ENCODE results near the gene TMEM156. TPM values are rescaled to one million over a fixed set of nuclear protein-coding genes. Genes with fewer than 3 reads are reported as not detected.
"Not testable (repeated sequence)": the region's sequence is repeated elsewhere in the genome, so short reads cannot be mapped to it uniquely, and the experiment has no call there.

The TMEM156 gene
- total RNA-seq, 2 experiments from 2014 or later = 14.0 to 14.9 TPM

GRCh38 chr4:39037491-39037825, 5.2 kb upstream of the TMEM156 start:
- no peak for DNase-seq
- POLR2A ChIA-PET = no interaction called here
- H3K4me1 Mint-ChIP-seq = peaks cover 12% of the 10 kb centered on the region
- H3K27me3 Mint-ChIP-seq = no peaks in the 10 kb centered on the region
- H3K36me3 Mint-ChIP-seq = no peaks in the 10 kb centered on the region
- no peaks in the 10 kb centered on the region for H3K9me3 Mint-ChIP-seq
- no peak overlapping the region for H3K4me3 Mint-ChIP-seq
- H3K27ac Mint-ChIP-seq = no peak overlapping the region
- ATAC-seq (ENCODE audit: low read depth) = no peak

- Mint-ChIP-seq H3K27ac (no peak overlapping the region), H3K27me3 (no peaks in the 10 kb centered on the region), H3K9me3 (no peaks in the 10 kb centered on the region), H3K36me3 (no peaks in the 10 kb centered on the region), H3K4me3 (no peak overlapping the region), H3K4me1 (peaks cover 14% of the 10 kb centered on the region)
- POLR2A ChIA-PET = no interaction called here
- ATAC-seq (ENCODE audit: low read depth) (no peak), DNase-seq (no peak)
These were observed 4.0 kb upstream of the TMEM156 start for GRCh38 chr4:39036172-39036571.

- not testable (repeated sequence) for H3K27me3 Mint-ChIP-seq; H3K9me3 Mint-ChIP-seq; H3K36me3 Mint-ChIP-seq; ATAC-seq (ENCODE audit: low read depth)
- peak overlapping the region; percentile 89 for H3K27ac Mint-ChIP-seq
- peaks cover 32% of the 10 kb centered on the region for H3K4me1 Mint-ChIP-seq
- POLR2A ChIA-PET = interaction anchor here (1.4 to 3.5 kb wide), 3 partner anchors 13 to 103 kb away, joined by 3 to 33 read pairs (median 3); no protein-coding TSS in a partner anchor
- peak overlapping the region; percentile 83 for H3K4me3 Mint-ChIP-seq
- DNase-seq = peak; percentile 39
These were observed 604 bp downstream of the TMEM156 start for GRCh38 chr4:39031590-39032020.

- H3K4me3 Mint-ChIP-seq = peak overlapping the region; percentile 82
- POLR2A ChIA-PET = interaction anchor here (0.9 to 3.5 kb wide), 5 partner anchors 14 to 104 kb away, joined by 3 to 33 read pairs (median 3); no protein-coding TSS in a partner anchor
- H3K4me1 Mint-ChIP-seq = peaks cover 34% of the 10 kb centered on the region
- DNase-seq (no peak), ATAC-seq (ENCODE audit: low read depth) (no peak)
- peak overlapping the region; percentile 80 for H3K27ac Mint-ChIP-seq
- H3K36me3 Mint-ChIP-seq = peaks cover 6% of the 10 kb centered on the region
- no peaks in the 10 kb centered on the region for H3K27me3 Mint-ChIP-seq
- H3K9me3 Mint-ChIP-seq = no peaks in the 10 kb centered on the region
These were observed 1.5 kb downstream of the TMEM156 start for GRCh38 chr4:39030725-39031124.

- H3K27me3 Mint-ChIP-seq = no peaks in the 10 kb centered on the region
- no peaks in the 10 kb centered on the region for H3K9me3 Mint-ChIP-seq
- peak overlapping the region; percentile 82 for H3K4me3 Mint-ChIP-seq
- POLR2A ChIA-PET = interaction anchor here (0.7 to 3.5 kb wide), 7 partner anchors 15 to 105 kb away, joined by 3 to 33 read pairs (median 4); no protein-coding TSS in a partner anchor
- ATAC-seq (ENCODE audit: low read depth) (peak; percentile 48), DNase-seq (no peak)
- H3K4me1 Mint-ChIP-seq = peaks cover 34% of the 10 kb centered on the region
- H3K36me3 Mint-ChIP-seq = peaks cover 10% of the 10 kb centered on the region
- H3K27ac Mint-ChIP-seq = peak overlapping the region; percentile 80
These were observed 2.2 kb downstream of the TMEM156 start for GRCh38 chr4:39029752-39030694.

GRCh38 chr4:39026096-39026495, 6.1 kb downstream of the TMEM156 start:
- no peak for ATAC-seq (ENCODE audit: low read depth)
- Mint-ChIP-seq H3K36me3 (peaks cover 36% of the 10 kb centered on the region), H3K9me3 (peaks cover 8% of the 10 kb centered on the region), H3K4me3 (no peak overlapping the region), H3K27me3 (no peaks in the 10 kb centered on the region), H3K4me1 (peaks cover 20% of the 10 kb centered on the region), H3K27ac (no peak overlapping the region)
- POLR2A ChIA-PET = no interaction called here
- DNase-seq = no peak

- ATAC-seq (ENCODE audit: low read depth) (no peak), DNase-seq (no peak)
- Mint-ChIP-seq H3K36me3 (peaks cover 39% of the 10 kb centered on the region), H3K4me3 (no peak overlapping the region), H3K27ac (no peak overlapping the region), H3K4me1 (peaks cover 20% of the 10 kb centered on the region), H3K9me3 (peaks cover 8% of the 10 kb centered on the region), H3K27me3 (no peaks in the 10 kb centered on the region)
- POLR2A ChIA-PET = no interaction called here
These were observed 6.6 kb downstream of the TMEM156 start for GRCh38 chr4:39025552-39026085.

GRCh38 chr4:39024311-39024865, 7.8 kb downstream of the TMEM156 start:
- POLR2A ChIA-PET = no interaction called here
- ATAC-seq (ENCODE audit: low read depth) (no peak), DNase-seq (no peak)
- H3K27ac Mint-ChIP-seq = peak overlapping the region; percentile 0
- H3K27me3 Mint-ChIP-seq = no peaks in the 10 kb centered on the region
- peaks cover 14% of the 10 kb centered on the region for H3K4me1 Mint-ChIP-seq
- no peak overlapping the region for H3K4me3 Mint-ChIP-seq
- H3K9me3 Mint-ChIP-seq = peaks cover 8% of the 10 kb centered on the region
- peaks cover 44% of the 10 kb centered on the region for H3K36me3 Mint-ChIP-seq

GRCh38 chr4:39023059-39023458, 9.2 kb downstream of the TMEM156 start:
- Mint-ChIP-seq H3K4me1 (peaks cover 7% of the 10 kb centered on the region), H3K4me3 (no peak overlapping the region), H3K9me3 (peaks cover 11% of the 10 kb centered on the region), H3K27ac (no peak overlapping the region), H3K27me3 (no peaks in the 10 kb centered on the region), H3K36me3 (peaks cover 50% of the 10 kb centered on the region)
- ATAC-seq (ENCODE audit: low read depth) (no peak), DNase-seq (no peak)
- POLR2A ChIA-PET = interaction anchor here (0.6 kb wide), 1 partner anchor 146 kb away, joined by 3 read pairs; no protein-coding TSS in a partner anchor

- Mint-ChIP-seq H3K27me3 (no peaks in the 10 kb centered on the region), H3K36me3 (peaks cover 56% of the 10 kb centered on the region), H3K4me3 (no peak overlapping the region), H3K4me1 (peaks cover 5% of the 10 kb centered on the region), H3K27ac (no peak overlapping the region), H3K9me3 (peaks cover 15% of the 10 kb centered on the region)
- ATAC-seq (ENCODE audit: low read depth) = no peak
- POLR2A ChIA-PET = no interaction called here
- no peak for DNase-seq
These were observed 10.0 kb downstream of the TMEM156 start for GRCh38 chr4:39022241-39022640.

- POLR2A ChIA-PET = no interaction called here
- H3K4me1 Mint-ChIP-seq = peaks cover 3% of the 10 kb centered on the region
- peaks cover 58% of the 10 kb centered on the region for H3K36me3 Mint-ChIP-seq
- peaks cover 17% of the 10 kb centered on the region for H3K9me3 Mint-ChIP-seq
- ATAC-seq (ENCODE audit: low read depth) = no peak
- H3K27me3 Mint-ChIP-seq = no peaks in the 10 kb centered on the region
- DNase-seq = no peak
- H3K4me3 Mint-ChIP-seq = no peak overlapping the region
- H3K27ac Mint-ChIP-seq = no peak overlapping the region
These were observed 10.6 kb downstream of the TMEM156 start for GRCh38 chr4:39021631-39022030.

GRCh38 chr4:39020130-39020529, 12.1 kb downstream of the TMEM156 start:
- H3K4me1 Mint-ChIP-seq = peaks cover 1% of the 10 kb centered on the region
- ATAC-seq (ENCODE audit: low read depth) = no peak
- no peaks in the 10 kb centered on the region for H3K27me3 Mint-ChIP-seq
- POLR2A ChIA-PET = no interaction called here
- DNase-seq = no peak
- peaks cover 17% of the 10 kb centered on the region for H3K9me3 Mint-ChIP-seq
- no peak overlapping the region for H3K27ac Mint-ChIP-seq
- H3K4me3 Mint-ChIP-seq = no peak overlapping the region
- peaks cover 67% of the 10 kb centered on the region for H3K36me3 Mint-ChIP-seq

- DNase-seq (no peak), ATAC-seq (ENCODE audit: low read depth) (no peak)
- Mint-ChIP-seq H3K4me3 (no peak overlapping the region), H3K36me3 (peaks cover 59% of the 10 kb centered on the region), H3K27me3 (no peaks in the 10 kb centered on the region), H3K4me1 (peaks cover 4% of the 10 kb centered on the region), H3K27ac (no peak overlapping the region), H3K9me3 (peaks cover 9% of the 10 kb centered on the region)
- POLR2A ChIA-PET = interaction anchor here (1.0 kb wide), 1 partner anchor 11 kb away, joined by 3 read pairs; no protein-coding TSS in a partner anchor
These were observed 18.2 kb downstream of the TMEM156 start for GRCh38 chr4:39014028-39014427.

Measured in activated naive CD8-positive, alpha-beta T cell treated with anti-CD3 and anti-CD28 coated beads, Interleukin-2, amount 10 ng/mL, durations not matched to agents 7 days and 5 days (primary cell).